Astrocyte of the hippocampus (primary cell): ENCODE measurements around the gene DIP2C.
A peak's percentile ranks its signal among the peaks of the same experiment; 100 is the strongest.
"Not testable (repeated sequence)": the region's sequence is repeated elsewhere in the genome, so short reads cannot be mapped to it uniquely, and the experiment has no call there.

Experiments
- DNase-seq: peaks from one replicate; pipeline ENCODE4 v3.0.0; 2011; ENCODE audit warnings: low read depth, low spot score

Gene DIP2C

GRCh38 chr10:451021-451471, 238.4 kb downstream of the DIP2C start:
- peak; percentile 78 for DNase-seq

DNA sequence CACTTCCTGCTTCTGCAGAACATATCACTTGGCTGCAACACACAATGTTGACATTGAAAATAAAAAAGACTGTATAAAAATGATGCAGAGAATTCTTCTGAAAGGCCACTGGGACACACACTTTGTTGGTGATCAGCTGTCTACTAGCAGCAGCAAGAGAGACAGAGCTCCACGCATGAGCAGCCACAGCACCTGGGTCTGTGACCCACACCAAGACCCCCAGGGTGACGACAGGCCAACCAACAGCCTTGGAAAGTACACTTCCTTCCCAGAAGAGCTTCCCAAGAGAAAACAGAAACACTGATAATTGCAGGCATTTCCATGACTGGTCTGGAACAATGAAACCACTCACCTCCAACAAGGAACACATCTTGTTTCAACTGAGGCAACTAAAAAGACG, 239.0 kb downstream of the DIP2C start:
- no peak for DNase-seq

DNA sequence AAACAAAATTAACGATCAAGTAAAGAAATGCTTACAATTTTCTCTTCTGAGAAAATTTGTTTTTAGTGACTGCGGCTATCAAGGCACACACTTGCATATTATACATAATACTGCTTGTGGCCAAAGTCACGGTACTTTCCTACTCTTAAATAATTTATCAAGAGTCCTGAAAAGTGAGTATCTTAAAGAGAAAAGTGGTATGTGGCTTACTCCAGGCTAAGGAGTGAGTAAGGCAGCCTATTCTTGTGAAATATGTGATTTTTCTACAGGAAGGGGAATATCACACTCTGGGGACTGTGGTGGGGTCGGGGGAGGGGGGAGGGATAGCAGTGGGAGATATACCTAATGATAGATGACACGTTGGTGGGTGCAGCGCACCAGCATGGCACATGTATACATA, 240.1 kb downstream of the DIP2C start:
- DNase-seq, result not testable (repeated sequence)

GRCh38 chr10:443459-443858, 246.0 kb downstream of the DIP2C start:
- DNase-seq, result no peak

DNA sequence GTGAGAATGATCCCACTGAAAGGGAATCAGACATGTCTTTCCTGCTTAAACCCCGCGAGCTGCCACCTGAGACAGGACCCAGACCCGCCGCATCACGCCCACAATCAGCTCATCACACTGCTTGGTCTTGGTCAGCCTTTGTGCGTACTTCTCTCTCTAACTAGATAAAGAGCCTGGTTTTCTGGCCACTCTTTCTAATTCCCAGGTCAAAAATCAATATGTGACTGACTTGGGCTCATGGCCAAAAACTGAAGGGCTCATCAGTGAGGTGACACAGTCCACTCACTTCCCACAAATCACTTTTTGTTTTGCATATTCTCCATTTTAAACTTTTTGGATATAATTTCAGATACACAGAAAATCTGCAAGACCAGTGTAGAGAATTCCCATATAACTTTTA, 247.3 kb downstream of the DIP2C start:
- DNase-seq, result no peak

- no peak for DNase-seq
Observed at GRCh38 chr10:441659-442058, 247.8 kb downstream of the DIP2C start.

DNA sequence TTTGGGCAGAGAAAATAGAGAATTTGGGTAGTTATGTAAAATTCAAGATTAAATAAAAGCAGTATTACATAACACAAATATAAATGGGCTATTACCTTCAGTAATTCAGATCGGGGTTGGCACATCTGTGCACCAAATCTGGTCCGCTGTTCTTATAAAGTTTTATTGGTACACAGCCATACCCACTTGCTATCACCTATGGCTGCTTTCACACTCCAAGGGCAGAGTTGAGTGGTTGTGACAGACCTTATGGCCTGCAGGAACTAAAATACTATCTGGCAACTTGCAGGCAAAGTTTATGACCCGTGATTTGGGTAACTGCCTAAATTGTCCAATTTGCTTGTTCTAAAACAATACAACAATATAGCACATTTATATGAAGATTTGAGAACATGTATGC, 249.3 kb downstream of the DIP2C start:
- DNase-seq, result no peak

DNA sequence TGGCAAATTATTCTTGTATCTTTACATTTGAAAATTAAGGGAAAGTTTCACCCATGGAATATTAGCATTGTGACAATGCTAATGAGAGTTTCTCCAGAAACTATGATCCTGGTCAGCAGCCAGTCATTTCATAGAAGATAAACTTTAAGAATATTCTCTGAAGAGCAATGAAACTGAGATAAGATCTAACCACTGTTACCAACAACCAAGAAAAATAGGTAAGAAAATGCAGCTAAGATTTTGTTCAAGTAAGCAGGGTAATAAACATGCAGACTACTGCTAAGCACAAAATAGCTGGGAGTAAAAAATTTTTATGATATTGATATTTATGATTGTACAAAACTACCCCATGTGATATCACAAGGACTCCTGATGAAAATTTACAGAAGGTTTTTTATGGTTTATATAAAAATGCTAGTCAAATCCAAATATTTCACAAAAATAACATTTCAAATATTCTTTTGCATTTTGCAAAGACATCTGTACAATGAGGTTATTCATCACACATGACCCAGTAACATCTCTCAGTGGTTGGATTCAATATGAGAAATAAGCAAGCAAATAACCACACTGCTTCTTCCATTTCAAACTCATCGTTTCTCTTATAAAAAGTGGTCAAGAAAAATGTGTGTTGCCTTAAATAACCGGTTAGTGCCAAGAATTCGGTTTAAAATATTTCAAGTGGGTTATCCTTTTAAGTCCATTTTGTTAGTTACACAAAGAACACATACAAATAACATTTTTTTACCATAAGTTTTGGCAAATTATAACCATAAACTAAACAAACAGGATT, 251.6 kb downstream of the DIP2C start:
- no peak for DNase-seq

DNA sequence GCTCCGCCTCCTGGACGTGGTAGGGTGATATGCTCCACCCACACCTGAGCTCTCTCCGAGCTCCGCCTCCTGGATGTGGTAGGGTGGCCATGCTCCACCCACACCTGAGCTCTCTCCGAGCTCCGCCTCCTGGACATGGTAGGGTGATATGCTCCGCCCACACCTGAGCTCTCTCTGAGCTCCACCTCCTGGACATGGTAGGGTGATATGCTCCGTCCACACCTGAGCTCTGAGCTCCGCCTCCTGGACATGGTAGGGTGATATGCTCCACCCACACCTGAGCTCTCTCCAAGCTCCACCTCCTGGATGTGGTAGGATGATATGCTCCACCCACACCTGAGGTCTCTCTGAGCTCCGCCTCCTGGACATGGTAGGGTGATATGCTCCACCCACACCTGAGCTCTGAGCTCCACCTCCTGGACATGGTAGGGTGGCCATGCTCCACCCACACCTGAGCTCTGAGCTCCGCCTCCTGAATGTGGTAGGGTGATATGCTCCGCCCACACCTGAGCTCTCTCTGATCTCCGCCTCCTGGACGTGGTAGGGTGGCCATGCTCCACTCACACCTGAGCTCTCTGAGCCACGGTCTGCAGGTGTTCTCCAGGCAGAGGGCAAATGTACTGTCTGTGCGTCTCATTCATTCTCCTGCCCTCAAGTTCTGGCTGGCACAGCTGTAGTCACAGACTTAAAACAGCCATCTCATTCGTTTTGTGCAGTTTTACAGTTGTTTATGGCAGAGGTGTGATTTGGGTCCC, 252.4 kb downstream of the DIP2C start:
- DNase-seq, result no peak

DNA sequence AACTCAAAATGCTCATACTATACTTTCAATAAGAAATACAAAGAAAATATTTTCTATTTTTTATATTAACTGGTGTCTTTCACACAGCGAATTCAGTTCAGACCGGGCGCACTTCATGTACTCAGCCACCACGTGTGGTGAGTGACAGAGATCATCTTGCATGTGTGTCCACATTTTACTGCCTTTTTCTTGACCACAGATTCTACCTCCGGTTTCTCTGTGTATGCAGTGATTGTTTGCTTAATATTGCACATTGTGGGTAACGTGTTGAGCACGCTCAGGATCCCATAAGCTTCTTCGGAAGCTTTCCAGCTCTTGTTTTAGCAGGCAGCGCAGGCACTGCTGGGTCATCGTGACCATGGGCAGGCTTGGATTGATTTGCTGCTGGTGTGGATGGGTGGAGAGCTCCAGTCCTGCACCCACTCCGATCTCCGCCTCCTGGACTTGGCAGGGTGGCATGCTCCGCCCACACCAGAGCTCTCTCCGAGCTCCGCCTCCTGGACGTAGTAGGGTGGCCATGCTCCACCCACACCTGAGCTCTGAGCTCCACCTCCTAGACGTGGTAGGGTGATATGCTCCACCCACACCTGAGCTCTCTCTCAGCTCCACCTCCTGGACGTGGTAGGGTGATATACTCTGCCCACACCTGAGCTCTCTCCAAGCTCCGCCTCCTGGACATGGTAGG, 253.3 kb downstream of the DIP2C start:
- DNase-seq, result no peak

- no peak for DNase-seq
Observed at GRCh38 chr10:435397-435796, 254.1 kb downstream of the DIP2C start.

DNA sequence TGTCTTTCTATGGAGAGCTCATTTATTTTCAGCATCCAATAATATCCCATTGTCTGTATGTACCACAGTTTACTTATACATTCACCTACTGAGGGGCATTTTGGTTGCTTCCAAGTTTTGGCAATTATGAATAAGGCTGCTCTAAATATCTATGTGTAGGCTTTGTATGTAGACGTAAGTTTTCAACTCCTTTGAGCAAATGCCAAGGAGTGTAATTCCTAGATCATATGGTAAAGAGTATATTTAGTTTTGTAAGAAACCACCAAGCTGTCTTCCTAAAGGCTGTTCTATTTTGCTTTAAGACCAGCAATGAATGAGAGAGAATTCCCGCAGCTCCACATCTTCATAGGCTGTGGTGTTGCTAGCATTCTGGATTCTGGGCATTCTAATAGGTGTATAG, 259.8 kb downstream of the DIP2C start:
- DNase-seq, result no peak

DNA sequence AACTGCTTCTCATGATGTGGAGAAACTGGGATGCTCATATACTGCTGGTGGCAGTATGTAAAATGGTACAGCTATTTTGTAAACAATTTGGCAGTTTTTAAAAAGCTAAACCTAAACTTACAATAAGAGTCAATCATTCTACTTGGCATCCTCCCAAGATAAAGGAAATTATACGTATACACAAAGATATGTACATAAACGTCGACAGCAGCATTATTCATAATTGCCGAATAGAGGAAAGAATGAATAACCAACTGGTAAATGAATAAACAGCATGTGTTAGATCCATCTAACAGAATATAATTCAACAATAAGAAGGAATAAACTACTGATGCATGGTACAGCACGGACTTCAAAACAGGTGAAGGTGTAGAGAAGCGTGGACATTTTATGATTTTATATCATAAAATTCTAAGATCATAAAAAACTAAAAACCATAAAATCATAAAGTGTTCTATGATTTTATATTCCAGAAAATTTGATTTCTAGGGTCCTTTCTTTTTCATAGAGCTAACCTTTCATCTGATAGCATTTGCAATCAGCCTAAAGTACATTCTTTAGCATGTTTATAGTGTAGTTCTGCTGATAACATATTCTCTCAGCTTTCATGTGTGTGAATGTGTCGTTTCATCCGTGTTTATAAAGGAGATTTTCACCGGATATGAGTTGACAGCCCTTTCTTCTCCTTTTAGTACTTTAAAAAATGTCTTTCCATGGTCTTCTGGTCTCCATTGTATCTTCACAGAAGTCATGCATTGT, 261.5 kb downstream of the DIP2C start:
- no peak for DNase-seq

DNA sequence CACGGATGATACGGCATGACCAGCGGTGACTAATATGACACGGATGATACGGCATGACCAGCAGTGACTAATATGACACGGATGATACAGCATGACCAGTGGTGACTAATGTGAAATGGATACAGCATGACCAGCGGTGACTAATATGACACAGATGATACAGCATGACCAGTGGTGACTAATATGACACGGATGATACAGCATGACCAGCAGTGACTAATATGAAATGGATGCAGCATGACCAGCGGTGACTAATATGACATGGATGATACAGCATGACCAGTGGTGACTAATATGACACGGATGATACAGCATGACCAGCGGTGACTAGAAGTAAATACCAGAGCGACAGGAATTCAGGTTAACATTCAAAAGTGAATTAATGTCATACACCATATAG, 264.1 kb downstream of the DIP2C start:
- DNase-seq, result not testable (repeated sequence)

DNA sequence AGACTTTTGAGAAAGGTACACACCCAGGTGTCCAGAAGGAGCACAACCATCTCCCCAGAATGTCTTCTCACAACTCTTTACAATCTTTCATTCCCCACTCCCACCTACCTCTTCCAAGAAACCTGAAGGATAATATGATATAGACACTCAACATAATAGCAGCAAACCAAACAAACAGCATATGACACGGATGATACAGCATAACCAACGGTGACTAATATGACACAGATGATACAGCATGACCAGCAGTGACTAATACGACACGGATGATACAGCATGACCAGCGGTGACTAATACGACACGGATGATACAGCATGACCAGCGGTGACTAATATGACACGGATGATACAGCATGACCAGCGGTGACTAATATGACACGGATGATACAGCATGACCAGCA, 264.7 kb downstream of the DIP2C start:
- DNase-seq, result not testable (repeated sequence)

DNA sequence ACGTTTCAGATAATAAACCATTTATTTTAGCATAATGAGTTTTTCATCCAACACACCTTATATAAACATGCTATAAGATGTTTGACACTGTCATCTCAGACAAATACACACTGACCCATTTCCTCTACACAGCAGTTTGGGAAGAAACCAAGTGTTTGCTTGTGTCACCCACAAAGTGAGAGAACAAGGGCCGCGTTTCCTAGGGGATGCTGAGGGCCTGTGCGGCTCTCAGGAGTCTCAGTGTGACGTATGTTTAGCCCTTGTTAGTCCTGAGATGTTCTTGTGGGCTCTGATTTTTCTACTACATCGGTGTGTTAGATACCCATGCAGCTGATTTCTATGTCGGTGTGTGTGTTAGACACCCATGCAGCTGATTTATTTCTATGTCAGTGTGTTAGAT, 266.3 kb downstream of the DIP2C start:
- DNase-seq, result no peak

DNA sequence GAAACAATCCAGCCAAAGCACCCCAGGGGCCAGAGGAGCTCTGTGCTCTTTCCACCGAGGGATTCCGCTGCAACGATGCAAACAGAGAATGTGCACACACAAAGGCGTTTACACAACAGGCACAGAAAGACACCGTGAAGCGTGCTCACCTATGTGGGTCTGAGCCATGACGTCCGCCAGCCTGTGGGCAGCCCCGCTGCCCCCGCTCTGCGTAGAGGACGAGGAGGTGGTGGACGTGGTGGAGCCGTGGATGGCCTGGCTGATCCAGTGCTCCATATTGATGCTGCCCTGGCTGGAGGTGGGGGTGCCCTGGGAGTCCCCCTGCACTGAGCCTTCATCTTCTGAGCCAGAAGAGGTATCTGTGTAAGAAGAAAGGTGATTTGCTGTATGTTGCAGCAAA, 266.8 kb downstream of the DIP2C start:
- DNase-seq, result no peak

- DNase-seq, result no peak
Observed at GRCh38 chr10:422241-422640, 267.2 kb downstream of the DIP2C start.

GRCh38 chr10:421170-421569, 268.3 kb downstream of the DIP2C start:
- no peak for DNase-seq

GRCh38 chr10:420154-421121, 269.0 kb downstream of the DIP2C start:
- DNase-seq, result peak; percentile 26

DNA sequence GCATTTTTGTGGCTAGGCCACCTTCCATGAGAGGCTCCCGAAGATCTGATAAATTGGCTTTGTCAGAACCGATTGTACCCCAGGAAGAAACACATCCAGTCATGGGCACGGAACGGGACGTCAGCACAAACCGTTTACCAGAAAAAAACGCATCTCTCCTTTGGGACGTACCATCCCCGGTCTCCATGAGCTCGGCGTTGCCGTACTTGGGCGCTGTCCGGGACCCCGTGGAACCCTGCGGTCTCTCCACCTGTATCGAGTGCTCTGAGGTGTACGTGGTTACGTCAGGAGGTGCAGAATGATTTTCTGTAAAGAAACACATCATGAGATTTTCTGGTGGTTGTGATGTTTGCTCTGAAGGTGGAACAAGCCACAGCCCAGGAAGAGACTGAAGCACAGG, 270.6 kb downstream of the DIP2C start:
- DNase-seq, result no peak
